SU-DHL-6 (cell line): ENCODE measurements around the gene PMEL.

Experiments
- CTCF ChIP-seq: fragments of 200-600 bp; sonication (generic); IDR thresholded peaks from one replicate; pipeline ENCODE4 v1.5.1; 2017; ENCODE audit warnings: antibody characterized with exemption, mild to moderate bottlenecking, low read length, moderate library complexity; ENCODE audit not compliant: insufficient read depth, poor library complexity, severe bottlenecking
- EZH2phosphoT487 ChIP-seq: fragments of 200-600 bp; sonication (generic), shearing (Covaris generic); conservative IDR thresholded peaks from 2 replicates; pipeline ENCODE4 v1.6.1; 2018; ENCODE audit warnings: mild to moderate bottlenecking, antibody characterized with exemption, low read length, moderate library complexity, mixed read lengths

GRCh38 chr12:55993230-55993853 lies 27.5 kb upstream of the PMEL start:
- TF ChIP-seq CTCF, result no peak
- TF ChIP-seq EZH2phosphoT487, result no peak
